Measurements from ENCODE around the gene IFRD1.

GRCh38 chr7:112505495-112505894 is 55.2 kb downstream of the IFRD1 start:
- TF ChIP-seq CTCF (IDR thresholded peaks at IDR 0.05 in 8 of 11, conservative IDR thresholded peaks at IDR 0.05 in 3 of 11) (no peak), POLR2A (IDR thresholded peaks at IDR 0.05) (no peak)
